ENCODE data around the gene LCOR.

DNA sequence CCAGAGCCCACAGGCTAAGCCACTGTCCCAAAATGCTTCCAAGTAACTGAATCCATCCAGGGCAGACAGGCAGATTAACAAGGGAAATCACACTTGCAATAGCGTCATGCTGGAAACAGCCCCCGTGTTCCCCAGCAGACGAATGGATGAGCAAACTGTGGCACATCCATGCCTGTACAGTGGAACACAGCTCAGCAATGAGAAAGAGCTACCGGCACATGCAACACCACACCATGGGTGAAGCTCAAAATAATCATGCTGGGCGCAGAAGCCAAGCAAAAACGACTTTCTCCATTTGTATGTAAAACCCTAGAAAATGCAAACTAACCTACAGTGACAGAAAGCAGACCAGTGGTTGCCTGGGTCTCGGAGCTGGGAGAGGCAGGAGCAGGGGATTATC lies 200.5 kb downstream of the LCOR start:
- TF ChIP-seq, protein P1, sequence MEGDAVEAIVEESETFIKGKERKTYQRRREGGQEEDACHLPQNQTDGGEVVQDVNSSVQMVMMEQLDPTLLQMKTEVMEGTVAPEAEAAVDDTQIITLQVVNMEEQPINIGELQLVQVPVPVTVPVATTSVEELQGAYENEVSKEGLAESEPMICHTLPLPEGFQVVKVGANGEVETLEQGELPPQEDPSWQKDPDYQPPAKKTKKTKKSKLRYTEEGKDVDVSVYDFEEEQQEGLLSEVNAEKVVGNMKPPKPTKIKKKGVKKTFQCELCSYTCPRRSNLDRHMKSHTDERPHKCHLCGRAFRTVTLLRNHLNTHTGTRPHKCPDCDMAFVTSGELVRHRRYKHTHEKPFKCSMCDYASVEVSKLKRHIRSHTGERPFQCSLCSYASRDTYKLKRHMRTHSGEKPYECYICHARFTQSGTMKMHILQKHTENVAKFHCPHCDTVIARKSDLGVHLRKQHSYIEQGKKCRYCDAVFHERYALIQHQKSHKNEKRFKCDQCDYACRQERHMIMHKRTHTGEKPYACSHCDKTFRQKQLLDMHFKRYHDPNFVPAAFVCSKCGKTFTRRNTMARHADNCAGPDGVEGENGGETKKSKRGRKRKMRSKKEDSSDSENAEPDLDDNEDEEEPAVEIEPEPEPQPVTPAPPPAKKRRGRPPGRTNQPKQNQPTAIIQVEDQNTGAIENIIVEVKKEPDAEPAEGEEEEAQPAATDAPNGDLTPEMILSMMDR (IDR thresholded peaks at IDR 0.05): no peak
- TF ChIP-seq EP300 (IDR thresholded peaks at IDR 0.05): no peak
- no peak for TF ChIP-seq POLR2A (IDR thresholded peaks at IDR 0.05)
- TF ChIP-seq POLR2AphosphoS5 (IDR thresholded peaks at IDR 0.05): no peak
